K562 (cell line): ENCODE data around the gene GPN3. TPM values are rescaled to one million over a fixed set of nuclear protein-coding genes. Genes with fewer than 3 reads are reported as not detected.

Experiments used
- ARID4B ChIP-seq: sonication (generic); formaldehyde crosslinking; IDR thresholded peaks from 2 replicates; pipeline ENCODE4 v1.8.0; 2022; ENCODE audit warnings: mild to moderate bottlenecking, missing genetic modification reagents
- BCOR ChIP-seq: fragments of 450-650 bp; IDR thresholded peaks from 2 replicates; pipeline ENCODE4 v1.6.1; 2016
- DEAF1 ChIP-seq: fragments of 450-650 bp; formaldehyde crosslinking; IDR thresholded peaks from 2 replicates; pipeline ENCODE4 v1.4.0; 2020; ENCODE audit warnings: mild to moderate bottlenecking, moderate library complexity
- IRF9 ChIP-seq: fragments of 450-650 bp; IDR thresholded peaks from 2 replicates; pipeline ENCODE4 v1.6.1; 2016; ENCODE audit warnings: missing biosample characterization, missing genetic modification characterization
- MCM2 ChIP-seq: fragments of 450-650 bp; IDR thresholded peaks from 2 replicates; pipeline ENCODE4 v1.6.1; 2017; ENCODE audit warnings: low read depth, mild to moderate bottlenecking
- MCM3 ChIP-seq: fragments of 450-650 bp; IDR thresholded peaks from 2 replicates; pipeline ENCODE4 v1.6.1; 2016
- SMARCB1 ChIP-seq: IDR thresholded peaks from 2 replicates; pipeline ENCODE4 v1.6.1; 2011; ENCODE audit warnings: improper control_type of control experiment, low read depth; ENCODE audit not compliant: insufficient read length
- SNIP1 ChIP-seq: fragments of 450-650 bp; IDR thresholded peaks from 2 replicates; pipeline ENCODE4 v1.7.1; 2017; ENCODE audit warnings: low read depth, mild to moderate bottlenecking
- SRSF1 ChIP-seq: fragments of 200-400 bp; formaldehyde crosslinking; IDR thresholded peaks from 2 replicates; pipeline ENCODE4 v1.6.1; 2017; ENCODE audit warnings: mild to moderate bottlenecking, low read depth, low read length, moderate library complexity
- THAP7 ChIP-seq: fragments of 250-450 bp; sonication (Bioruptor Pico); IDR thresholded peaks from 2 replicates; pipeline ENCODE4 v1.5.0; 2021
- ZNF24 ChIP-seq: fragments of 450-650 bp; IDR thresholded peaks from 2 replicates; pipeline ENCODE4 v1.6.1; 2016
- ZNF280A ChIP-seq: fragments of 450-650 bp; IDR thresholded peaks from 2 replicates; pipeline ENCODE4 v1.6.1; 2018; ENCODE audit warnings: mild to moderate bottlenecking, low read depth; ENCODE audit not compliant: partially characterized antibody
- ZNF3 ChIP-seq: fragments of 250-450 bp; sonication (Bioruptor Pico); IDR thresholded peaks from 2 replicates; pipeline ENCODE4 v1.5.0; 2021; ENCODE audit warnings: mild to moderate bottlenecking, moderate library complexity
- ZNF586 ChIP-seq: fragments of 450-650 bp; formaldehyde crosslinking; conservative IDR thresholded peaks from 2 replicates; pipeline ENCODE4 v1.4.0; 2020; ENCODE audit warnings: mild to moderate bottlenecking, moderate library complexity
- ZNF766 ChIP-seq: fragments of 200-800 bp; sonication (Bioruptor generic); conservative IDR thresholded peaks from 2 replicates; pipeline ENCODE4 v1.6.1; 2016; ENCODE audit warnings: missing genetic modification characterization, missing compliant biosample characterization
- polyA plus RNA-seq, 8 experiments: library from polyadenylated mRNA; depleted of rRNA in 4 of 8; stranded (reverse) in 5 of 8; unstranded in 3 of 8; fragments of >200 nt; fragmentation: Nextera tagmentation in 2 of 8; fragmentation: Illumina TruSeq in 1 of 8; extraction: Ambion mirVana in 2 of 8; extraction: Trizol in 1 of 8; gene quantifications; 2 replicates each; pipeline versions ENCODE4 v1.2.1 to v1.2.3, GENCODE V29; 2011 to 2014; ENCODE audit warnings: inconsistent platforms in 1 of 8, missing spikeins in 1 of 8
- total RNA-seq, 7 experiments: library from RNA; depleted of rRNA in 6 of 7; stranded (reverse); fragments of >200 nt in 6 of 7; fragmentation: Illumina TruSeq in 2 of 7; extraction: Trizol in 2 of 7; gene quantifications; 2 replicates each; pipeline versions ENCODE4 v1.2.1 to v1.2.3, GENCODE V29; 2011 to 2021; ENCODE audit warnings: low replicate concordance in 1 of 7

GPN3 gene
- total and polyA plus RNA-seq, 9 of the 15 experiments (the other 6 are each of a cell fraction or from before 2014, with no cell fraction given), result 35.8 to 123 (median 64.2) TPM

- TF ChIP-seq MCM3, result no peak
- TF ChIP-seq ZNF766 (CRISPR knock-in tag), result peak; percentile 87
- no peak for TF ChIP-seq ZNF586
- TF ChIP-seq ARID4B (CRISPR knock-in tag), result peak; percentile 78
- TF ChIP-seq IRF9 (tag), result peak; percentile 93
- TF ChIP-seq SMARCB1, result no peak
- TF ChIP-seq BCOR, result peak; percentile 24; the same call in 1 of the 2 replicates
- TF ChIP-seq SNIP1, result no peak
- TF ChIP-seq MCM2, result no peak
- no peak for TF ChIP-seq THAP7
- no peak for TF ChIP-seq DEAF1 (CRISPR knock-in tag)
- TF ChIP-seq SRSF1, result 0 out of 2 replicates have a peak, but pooled peaks have one; percentile 48
- TF ChIP-seq ZNF24, result peak; percentile 50; the same call in 1 of the 2 replicates
- no peak for TF ChIP-seq ZNF3
- TF ChIP-seq ZNF280A, result no peak
Measured at GRCh38 chr12:110501752-110502738, 34.0 kb upstream of the GPN3 start, which contains the start of the genes RAD9B and VPS29 (continued).
